IMR-90 (cell line): ENCODE results near the gene EHF.

Experiments
- CTCF ChIP-seq: conservative IDR thresholded peaks from 2 replicates; pipeline ENCODE4 v1.5.1; 2012; ENCODE audit warnings: mild to moderate bottlenecking, low read depth, low read length, improper control_type of control experiment
- MAFK ChIP-seq: IDR thresholded peaks from 2 replicates; pipeline ENCODE4 v1.6.1; 2012; ENCODE audit warnings: low read depth, low read length, improper control_type of control experiment
- MXI1 ChIP-seq: IDR thresholded peaks from 2 replicates; pipeline ENCODE4 v1.6.1; 2012; ENCODE audit warnings: low read depth, mild to moderate bottlenecking, low read length, moderate library complexity, borderline replicate concordance
- POLR2A ChIP-seq: IDR thresholded peaks from 2 replicates; pipeline ENCODE4 v1.6.1; 2012; ENCODE audit warnings: mild to moderate bottlenecking, low read depth, low read length
- RAD21 ChIP-seq: IDR thresholded peaks from 2 replicates; pipeline ENCODE4 v1.6.1; 2012; ENCODE audit warnings: low read length, improper control_type of control experiment
- RFX5 ChIP-seq: IDR thresholded peaks from 2 replicates; pipeline ENCODE4 v1.8.0; 2012; ENCODE audit warnings: low read depth, mild to moderate bottlenecking, low read length, moderate library complexity
- SMC3 ChIP-seq: fragments of 150-350 bp; IDR thresholded peaks from 2 replicates; pipeline ENCODE4 v1.6.1; 2016; ENCODE audit warnings: low read depth, mild to moderate bottlenecking, antibody characterized with exemption, low read length, moderate library complexity
- USF2 ChIP-seq: fragments of 150-350 bp; IDR thresholded peaks from 2 replicates; pipeline ENCODE4 v1.6.1; 2017; ENCODE audit warnings: mild to moderate bottlenecking, antibody characterized with exemption, low read length, low read depth

- TF ChIP-seq CTCF, result no peak
- TF ChIP-seq USF2, result no peak
- TF ChIP-seq SMC3, result no peak
- no peak for TF ChIP-seq MAFK
- TF ChIP-seq MXI1, result no peak
- no peak for TF ChIP-seq POLR2A
- no peak for TF ChIP-seq RAD21
- no peak for TF ChIP-seq RFX5
Observed at GRCh38 chr11:34649597-34649996, 28.7 kb downstream of the EHF start.
